HepG2 (cell line): ENCODE results near the gene C1QTNF3. TPM values are rescaled to one million over a fixed set of nuclear protein-coding genes. Genes with fewer than 3 reads are reported as not detected.

Experiments
- ATAC-seq: fragments of 200-7000 bp; cut with Tn5 transposase; 3 replicates; pipeline ENCODE4 v1.9.1; 2020; ENCODE audit warnings: mild to moderate bottlenecking, moderate library complexity
- BruUV-seq: library from RNA; stranded (reverse); fragments of 400-500 nt; replicated peaks from 2 replicates; lab custom pipeline; 2021; lab: Mats Ljungman, UMichigan
- CTCF ChIA-PET: fragments of 300-600 bp; formaldehyde crosslinking; extraction: SDS; loops from one replicate; lab custom pipeline; 2021; ENCODE audit warnings: low total read pairs, inconsistent platforms, low intra/inter-chr PET ratio; lab: Yijun Ruan, JAX
- POLR2A ChIA-PET: fragments of 350-600 bp; sonication (Branson Sonifier 250); formaldehyde crosslinking; loops from one replicate; lab custom pipeline; 2020; ENCODE audit warnings: antibody characterized with exemption, inconsistent platforms; lab: Yijun Ruan, JAX
- DNase-seq: peaks from one replicate; pipeline ENCODE4 v3.0.0-alpha.2; 2015; ENCODE audit warnings: low spot score
- FAIRE-seq: peaks from 3 replicates; lab custom pipeline; 2011; peaks lifted over from hg19 to GRCh38; lab: Jason Lieb, UNC
- H2AFZ ChIP-seq: one replicate; pipeline ENCODE4 v1.6.1; 2011; ENCODE audit warnings: low read length, inconsistent platforms
- H3K27ac ChIP-seq: fragments of 300-600 bp; 3 replicates; pipeline ENCODE4 v1.8.0; 2011; ENCODE audit warnings: mixed run types, mild to moderate bottlenecking, mixed read lengths, low read length, inconsistent platforms; ENCODE audit not compliant: insufficient read depth; ENCODE audit errors: extremely low read length
- H3K27me3 ChIP-seq, 2 experiments: fragments of 200-600 bp in 1 of 2; 2 replicates in 1 of 2; 3 replicates in 1 of 2; pipeline versions ENCODE4 v1.6.0 to v1.8.0; 2011; ENCODE audit warnings: low read length in 2 of 2, mild to moderate bottlenecking in 2 of 2, moderate library complexity in 2 of 2, inconsistent platforms in 1 of 2; ENCODE audit not compliant: insufficient read depth in 2 of 2, control insufficient read depth in 1 of 2
- H3K36me3 ChIP-seq, 2 experiments: fragments of 200-600 bp in 1 of 2; replicated peaks in 1 of 2; 2 replicates in 1 of 2; 3 replicates in 1 of 2; pipeline versions ENCODE4 v1.5.1 to v1.8.0; 2011; ENCODE audit warnings: low read length in 2 of 2, inconsistent platforms in 1 of 2; ENCODE audit not compliant: insufficient read depth in 2 of 2, control insufficient read depth in 1 of 2
- H3K4me1 ChIP-seq: 2 replicates; pipeline ENCODE4 v1.5.1; 2012; ENCODE audit warnings: low read length, inconsistent platforms; ENCODE audit not compliant: insufficient read depth
- H3K4me2 ChIP-seq: 2 replicates; pipeline ENCODE4 v1.6.0; 2011; ENCODE audit warnings: low read depth, low read length, inconsistent platforms
- H3K4me3 ChIP-seq, 3 experiments: fragments of 200-600 bp in 1 of 3; sonication (generic), shearing (Covaris generic) in 1 of 3; replicated peaks in 1 of 3; 2 replicates each; pipeline ENCODE4 v1.5.1; 2011 to 2016; ENCODE audit warnings: low read length in 3 of 3, inconsistent platforms in 2 of 3, low read depth in 2 of 3, mild to moderate bottlenecking in 2 of 3, control low read depth in 1 of 3, mixed read lengths in 1 of 3; ENCODE audit not compliant: insufficient read depth in 1 of 3
- H3K79me2 ChIP-seq: one replicate; pipeline ENCODE4 v1.6.1; 2011; ENCODE audit warnings: low read length, inconsistent platforms; ENCODE audit not compliant: insufficient read depth
- H3K9ac ChIP-seq: 2 replicates; pipeline ENCODE4 v1.6.0; 2011; ENCODE audit warnings: mild to moderate bottlenecking, low read depth, low read length, inconsistent platforms; ENCODE audit not compliant: insufficient read depth
- H3K9me3 ChIP-seq: 2 replicates; pipeline ENCODE4 v1.5.1; 2012; ENCODE audit warnings: mild to moderate bottlenecking, low read length
- H4K20me1 ChIP-seq: 2 replicates; pipeline ENCODE4 v1.6.0; 2011; ENCODE audit warnings: inconsistent platforms, mild to moderate bottlenecking, low read length, moderate library complexity; ENCODE audit not compliant: insufficient read depth
- CBX5 ChIP-seq: sonication (generic); formaldehyde crosslinking; IDR thresholded peaks from 2 replicates; pipeline ENCODE4 v1.4.0; 2020; ENCODE audit warnings: missing genetic modification reagents, borderline replicate concordance
- CCDC6 ChIP-seq: sonication (generic); formaldehyde crosslinking; IDR thresholded peaks from 2 replicates; pipeline ENCODE4 v1.8.1; 2022; ENCODE audit warnings: mild to moderate bottlenecking, missing genetic modification reagents, moderate library complexity
- CHD4 ChIP-seq: fragments of 200-600 bp; sonication (generic); IDR thresholded peaks from 2 replicates; pipeline ENCODE4 v1.7.0; 2017; ENCODE audit warnings: mild to moderate bottlenecking, low read length, borderline replicate concordance
- ELF3 ChIP-seq: IDR thresholded peaks from 2 replicates; pipeline ENCODE4 v1.6.1; 2016; ENCODE audit warnings: missing genetic modification reagents, missing compliant biosample characterization
- FOXK1 ChIP-seq: sonication (generic); formaldehyde crosslinking; IDR thresholded peaks from 2 replicates; pipeline ENCODE4 v1.4.0; 2020; ENCODE audit warnings: low read depth, missing genetic modification reagents, borderline replicate concordance
- GTF2F1 ChIP-seq: fragments of 150-350 bp; IDR thresholded peaks from 2 replicates; pipeline ENCODE4 v1.6.1; 2014; ENCODE audit warnings: low read length
- MED13 ChIP-seq: sonication (generic); formaldehyde crosslinking; IDR thresholded peaks from 2 replicates; pipeline ENCODE4 v1.5.0; 2020; ENCODE audit warnings: missing genetic modification reagents
- MLLT10 ChIP-seq: sonication (generic); formaldehyde crosslinking; IDR thresholded peaks from 2 replicates; pipeline ENCODE4 v1.4.0; 2020; ENCODE audit warnings: missing genetic modification reagents
- RELA ChIP-seq: sonication (generic); formaldehyde crosslinking; IDR thresholded peaks from 2 replicates; pipeline ENCODE4 v1.4.0; 2020; ENCODE audit warnings: missing genetic modification reagents
- SOX5 ChIP-seq: IDR thresholded peaks from 2 replicates; pipeline ENCODE4 v1.6.1; 2016; ENCODE audit warnings: borderline replicate concordance
- SP4 ChIP-seq: sonication (generic); formaldehyde crosslinking; IDR thresholded peaks from 2 replicates; pipeline ENCODE4 v1.8.1; 2023; ENCODE audit warnings: mild to moderate bottlenecking, missing genetic modification reagents
- TRIM24 ChIP-seq: sonication (generic); formaldehyde crosslinking; IDR thresholded peaks from 2 replicates; pipeline ENCODE4 v1.8.0; 2022; ENCODE audit warnings: mild to moderate bottlenecking, missing genetic modification reagents
- ZNF124 ChIP-seq: sonication (generic); formaldehyde crosslinking; IDR thresholded peaks from 2 replicates; pipeline ENCODE4 v1.4.0; 2020; ENCODE audit warnings: missing genetic modification reagents
- ZNF276 ChIP-seq: sonication (generic); formaldehyde crosslinking; IDR thresholded peaks from 2 replicates; pipeline ENCODE4 v1.4.0; 2020; ENCODE audit warnings: mild to moderate bottlenecking, low read depth, missing genetic modification reagents
- ZNF563 ChIP-seq: sonication (generic); formaldehyde crosslinking; IDR thresholded peaks from 2 replicates; pipeline ENCODE4 v1.8.0; 2022; ENCODE audit warnings: mild to moderate bottlenecking, moderate library complexity, missing genetic modification reagents
- ZNF724P ChIP-seq: sonication (generic); formaldehyde crosslinking; IDR thresholded peaks from 2 replicates; pipeline ENCODE4 v1.8.0; 2022; ENCODE audit warnings: missing genetic modification reagents, borderline replicate concordance
- ZNF800 ChIP-seq: sonication (generic); formaldehyde crosslinking; IDR thresholded peaks from 2 replicates; pipeline ENCODE4 v1.4.0; 2020; ENCODE audit warnings: missing genetic modification reagents
- ZNF83 ChIP-seq: sonication (generic); formaldehyde crosslinking; IDR thresholded peaks from 2 replicates; pipeline ENCODE4 v1.4.0; 2020; ENCODE audit warnings: missing genetic modification reagents, mild to moderate bottlenecking, borderline replicate concordance
- ZSCAN30 ChIP-seq: sonication (generic); formaldehyde crosslinking; IDR thresholded peaks from 2 replicates; pipeline ENCODE4 v1.5.0; 2020; ENCODE audit warnings: mild to moderate bottlenecking, missing genetic modification reagents
- WGBS: methylation state at CpG from one replicate; pipeline ENCODE4 v1.1.6; 2017; ENCODE audit warnings: low lambda C conversion rate; 5-methylcytosine and 5-hydroxymethylcytosine counted together
- in situ Hi-C: cut with HindIII; loops from 2 replicates; pipeline ENCODE4 v1.10.0; 2017; ENCODE audit warnings: low pct_unique_long_range_greater_than_20kb; ENCODE audit not compliant: extremely low pct_ligation_motif_present
- intact Hi-C: fragments of 100-400 bp; cut with micrococcal nuclease; formaldehyde crosslinking; loops from one replicate; pipeline ENCODE4 v1.10.0; 2022; ENCODE audit not compliant: unreplicated experiment
- polyA plus RNA-seq, 8 experiments: library from polyadenylated mRNA; depleted of rRNA in 3 of 8; stranded (reverse) in 7 of 8; unstranded in 1 of 8; fragments of >200 nt; fragmentation: Illumina TruSeq in 4 of 8; extraction: Trizol in 4 of 8; gene quantifications; 2 replicates each; pipeline versions ENCODE4 v1.2.1 to v1.2.3, GENCODE V29; 2011 to 2016; ENCODE audit warnings: low read depth in 4 of 8, missing spikeins in 1 of 8, mixed read lengths in 1 of 8; ENCODE audit not compliant: insufficient read depth in 1 of 8
- total RNA-seq, 5 experiments: library from RNA; depleted of rRNA; stranded (reverse); fragments of >200 nt; fragmentation: Illumina TruSeq; extraction: Trizol; gene quantifications; 2 replicates each; pipeline ENCODE4 v1.2.3, GENCODE V29; 2016; ENCODE audit warnings: low read depth in 1 of 5

The C1QTNF3 gene
- total and polyA plus RNA-seq, 2 of the 13 experiments (the other 11 are each of a cell fraction or from before 2014, with no cell fraction given): 3.3 to 10.8 TPM

GRCh38 chr5:34042321-34042720 is 692 bp downstream of the C1QTNF3 start:
- TF ChIP-seq ZNF276 (CRISPR knock-in tag) (no peak), ZNF724P (no peak), SOX5 (CRISPR knock-in tag) (no peak), GTF2F1 (no peak), SP4 (no peak), RELA (CRISPR knock-in tag) (no peak), ZSCAN30 (no peak), ZNF563 (CRISPR knock-in tag) (no peak), ZNF124 (no peak), ZNF800 (CRISPR knock-in tag) (no peak), ELF3 (no peak), CHD4 (no peak), MED13 (CRISPR knock-in tag) (no peak), MLLT10 (CRISPR knock-in tag) (no peak), CCDC6 (CRISPR knock-in tag) (no peak), FOXK1 (CRISPR knock-in tag) (no peak), TRIM24 (no peak), CBX5 (CRISPR knock-in tag) (no peak), ZNF83 (CRISPR knock-in tag) (no peak)
- Histone ChIP-seq H4K20me1 (no peaks in the 10 kb centered on the region), H3K36me3 (no peaks in the 10 kb centered on the region), H3K4me3 (no peak overlapping the region), H3K27me3 (no peaks in the 10 kb centered on the region), H3K79me2 (no peaks in the 10 kb centered on the region), H3K4me1 (peaks cover 36% of the 10 kb centered on the region), H3K4me2 (no peak overlapping the region), H3K9me3 (no peaks in the 10 kb centered on the region), H2AFZ (no peak overlapping the region), H3K27ac (no peak overlapping the region), H3K9ac (no peak overlapping the region)
- BruUV-seq: no TSS peak
- intact Hi-C loops: no loop called here
- ATAC-seq: no peak
- ChIA-PET CTCF (no interaction called here), POLR2A (no interaction called here)
- 91% methylated on average over 7 of the region's 7 CpGs for WGBS
- in situ Hi-C loops: no loop called here
- no peak for DNase-seq
- FAIRE-seq: no peak
